ENCODE results near the gene MYO1B. TPM values are rescaled to one million over a fixed set of nuclear protein-coding genes. Genes with fewer than 3 reads are reported as not detected.

The MYO1B gene
- total and polyA plus RNA-seq, 2 of the 8 experiments (the other 6 are each of a cell fraction or from before 2014, with no cell fraction given) = 15.5 to 61.2 TPM

DNA sequence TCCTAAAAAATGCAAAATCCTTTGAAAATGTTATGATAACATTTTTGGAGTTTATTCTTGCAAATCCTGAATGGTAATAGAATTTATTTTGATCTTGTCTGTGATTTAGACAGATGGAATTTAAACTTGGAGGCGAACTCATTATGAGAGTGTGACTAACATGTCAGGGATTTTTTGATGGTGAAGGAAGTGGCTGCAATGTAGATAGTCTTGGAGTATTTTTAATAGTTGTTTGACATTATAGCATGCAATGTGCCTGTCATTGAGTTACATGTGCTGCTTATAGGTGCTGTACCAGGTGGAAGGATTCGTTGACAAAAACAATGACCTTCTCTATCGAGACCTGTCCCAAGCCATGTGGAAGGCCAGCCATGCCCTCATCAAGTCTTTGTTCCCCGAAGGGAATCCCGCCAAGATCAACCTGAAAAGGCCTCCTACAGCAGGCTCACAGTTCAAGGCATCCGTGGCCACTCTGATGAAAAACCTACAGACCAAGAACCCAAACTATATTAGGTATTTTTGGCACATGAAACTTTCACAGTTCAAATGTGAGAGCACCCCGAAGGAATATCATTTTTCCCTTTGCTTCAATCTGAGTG lies 141.8 kb downstream of the MYO1B start:
- H3K4me3 ChIP-seq (ENCODE audit: extremely low read depth in 1 of 4, insufficient read depth in 2 of 4, low read depth in 3 of 4, low read length in 4 of 4) = no peak overlapping the region
- no peak overlapping the region for H2BK20ac ChIP-seq (ENCODE audit: low read length)
- H3K79me2 ChIP-seq (ENCODE audit: control insufficient read depth in 1 of 2, insufficient read depth in 2 of 2, low read length in 2 of 2) = no peaks in the 10 kb centered on the region
- no peak overlapping the region for H3K18ac ChIP-seq (ENCODE audit: extremely low read depth, low read length)
- no peak overlapping the region for H3K23ac ChIP-seq (ENCODE audit: insufficient read length)
- 89% methylated on average over 7 of the region's 7 CpGs; no CpG with 5 or more reads in 1 of the 2 experiments for WGBS, 2 experiments (ENCODE audit: extremely low coverage in 1 of 2, insufficient coverage in 1 of 2, insufficient read length in 1 of 2, insufficient replicate concordance in 2 of 2, low coverage in 1 of 2, low lambda C conversion rate in 2 of 2, missing lambda C conversion rate in 1 of 2)
- H3K9me3 ChIP-seq (ENCODE audit: insufficient read depth in 2 of 2, low read depth in 1 of 2, low read length in 1 of 2) = no peaks in the 10 kb centered on the region
- peaks cover 4 to 53% (median 29%) of the 10 kb centered on the region in 4 experiments for H3K36me3 ChIP-seq (ENCODE audit: control insufficient read depth in 2 of 4, insufficient read depth in 4 of 4, low read length in 3 of 4)
- H3K4me1 ChIP-seq (replicated peaks in 1 of 4; ENCODE audit: control insufficient read depth in 3 of 4, insufficient read depth in 4 of 4, low read length in 3 of 4) = no peaks in the 10 kb centered on the region
- no peak overlapping the region for H3K4ac ChIP-seq (replicated peaks; ENCODE audit: insufficient read length, low read depth, low read length)
- no peak overlapping the region for H2AK5ac ChIP-seq (ENCODE audit: low read depth, low read length)
- H4K91ac ChIP-seq (replicated peaks; ENCODE audit: insufficient read length, low read length) = no peak overlapping the region
- TF ChIP-seq PHF8 (conservative IDR thresholded peaks at IDR 0.05; ENCODE audit: low read depth, low read length) (no peak), ZNF274 (IDR thresholded peaks at IDR 0.05; ENCODE audit: borderline replicate concordance, extremely low read depth, low read length) (no peak), KDM4A (IDR thresholded peaks at IDR 0.05; ENCODE audit: low read depth, low read length, severe bottlenecking) (no peak), RXRA (IDR thresholded peaks at IDR 0.05; ENCODE audit: insufficient read depth, low read depth, low read length) (no peak), SP1 (IDR thresholded peaks at IDR 0.05; ENCODE audit: low read depth, low read length) (no peak), EP300 (IDR thresholded peaks at IDR 0.05; ENCODE audit: borderline replicate concordance in 1 of 2, low read depth in 2 of 2, low read length in 2 of 2) (no peak), CHD1 (IDR thresholded peaks at IDR 0.05; ENCODE audit: low read depth, low read length) (no peak), CHD2 (IDR thresholded peaks at IDR 0.05; ENCODE audit: low read length) (no peak), YY1 (IDR thresholded peaks at IDR 0.05; ENCODE audit: low read depth, low read length) (no peak), MAFK (IDR thresholded peaks at IDR 0.05; ENCODE audit: low read depth, low read length) (no peak)
- TF ChIP-seq, protein P1, sequence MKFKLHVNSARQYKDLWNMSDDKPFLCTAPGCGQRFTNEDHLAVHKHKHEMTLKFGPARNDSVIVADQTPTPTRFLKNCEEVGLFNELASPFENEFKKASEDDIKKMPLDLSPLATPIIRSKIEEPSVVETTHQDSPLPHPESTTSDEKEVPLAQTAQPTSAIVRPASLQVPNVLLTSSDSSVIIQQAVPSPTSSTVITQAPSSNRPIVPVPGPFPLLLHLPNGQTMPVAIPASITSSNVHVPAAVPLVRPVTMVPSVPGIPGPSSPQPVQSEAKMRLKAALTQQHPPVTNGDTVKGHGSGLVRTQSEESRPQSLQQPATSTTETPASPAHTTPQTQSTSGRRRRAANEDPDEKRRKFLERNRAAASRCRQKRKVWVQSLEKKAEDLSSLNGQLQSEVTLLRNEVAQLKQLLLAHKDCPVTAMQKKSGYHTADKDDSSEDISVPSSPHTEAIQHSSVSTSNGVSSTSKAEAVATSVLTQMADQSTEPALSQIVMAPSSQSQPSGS (IDR thresholded peaks at IDR 0.05; ENCODE audit: low read length) = no peak
- H3K79me1 ChIP-seq (ENCODE audit: low read depth, low read length) = no peaks in the 10 kb centered on the region
- no peak overlapping the region for H2BK120ac ChIP-seq (replicated peaks; ENCODE audit: low read depth, low read length)
- H4K5ac ChIP-seq (ENCODE audit: insufficient read length, low read depth, low read length) = no peak overlapping the region
- no peaks in the 10 kb centered on the region for H4K20me1 ChIP-seq (replicated peaks in 1 of 2; ENCODE audit: control insufficient read depth in 1 of 2, insufficient read depth in 2 of 2, low read length in 2 of 2)
- POLR2A ChIA-PET (ENCODE audit: partially characterized antibody) = no interaction called here
- no peak overlapping the region for H3K4me2 ChIP-seq (ENCODE audit: insufficient read depth in 1 of 2, low read depth in 2 of 2, low read length in 2 of 2)
- H3K23me2 ChIP-seq (ENCODE audit: low read depth, low read length) = no peaks in the 10 kb centered on the region
- CTCF ChIA-PET (ENCODE audit: partially characterized antibody) = no interaction called here
- H3K27me3 ChIP-seq (replicated peaks in 1 of 4; ENCODE audit: control insufficient read depth in 3 of 4, extremely low read depth in 1 of 4, insufficient read depth in 3 of 4, low read length in 3 of 4) = no peaks in the 10 kb centered on the region
- H3K56ac ChIP-seq (replicated peaks; ENCODE audit: insufficient read length, low read depth, low read length) = no peak overlapping the region
- FAIRE-seq (no peak), DNase-seq (ENCODE audit: low read depth in 1 of 2, low spot score in 2 of 2) (no peak)
- H3K14ac ChIP-seq (ENCODE audit: insufficient read length) = no peak overlapping the region
- no peak overlapping the region for H2AFZ ChIP-seq (ENCODE audit: low read length)
- H2BK12ac ChIP-seq (ENCODE audit: low read depth, low read length) = no peak overlapping the region
- no peak overlapping the region for H2BK15ac ChIP-seq (ENCODE audit: low read length)
- H3K9ac ChIP-seq (replicated peaks in 1 of 4; ENCODE audit: extremely low read depth in 1 of 4, low read depth in 3 of 4, low read length in 3 of 4) = no peak overlapping the region
- no peak overlapping the region for H3K27ac ChIP-seq (ENCODE audit: low read depth, low read length)
- no peak overlapping the region for H2BK5ac ChIP-seq (ENCODE audit: low read depth, low read length)
- no peak overlapping the region for H4K8ac ChIP-seq (ENCODE audit: extremely low read depth, insufficient read depth, low read length)

Data from H1 (cell line).